DOHH2 (cell line): ENCODE data around the gene CDH6.

ENCODE experiments used
- EZH2phosphoT487 ChIP-seq: fragments of 200-600 bp; sonication (generic); IDR thresholded peaks from 2 replicates; pipeline ENCODE4 v1.6.1; 2017; ENCODE audit warnings: borderline replicate concordance, mild to moderate bottlenecking, antibody characterized with exemption, low read length, moderate library complexity, mixed read lengths
- TF ChIP-seq, protein P1 (sequence below): fragments of 200-600 bp; sonication (generic); IDR thresholded peaks from one replicate; pipeline ENCODE4 v1.5.1; 2014; ENCODE audit warnings: antibody characterized with exemption, mild to moderate bottlenecking, low read depth, low read length; ENCODE audit not compliant: poor library complexity, severe bottlenecking

DNA sequence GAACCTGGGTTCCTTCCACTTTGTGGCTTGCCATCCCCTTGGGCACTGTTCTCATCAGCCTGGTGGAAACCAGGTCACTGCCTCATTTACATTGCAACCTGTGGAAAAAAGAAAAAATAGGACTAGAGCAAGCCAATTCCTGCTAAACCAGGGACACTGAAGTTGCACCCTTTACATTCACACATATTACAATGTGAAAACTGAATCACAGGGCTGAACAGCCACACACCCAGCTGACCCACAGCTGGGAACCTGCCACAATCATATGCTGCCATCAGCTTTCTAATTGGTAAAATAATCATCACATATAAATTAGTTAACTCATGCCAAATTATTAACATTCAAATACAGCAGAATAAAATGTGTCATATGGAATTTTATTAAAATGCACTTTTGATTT is 94.5 kb downstream of the CDH6 start:
- TF ChIP-seq, protein P1, sequence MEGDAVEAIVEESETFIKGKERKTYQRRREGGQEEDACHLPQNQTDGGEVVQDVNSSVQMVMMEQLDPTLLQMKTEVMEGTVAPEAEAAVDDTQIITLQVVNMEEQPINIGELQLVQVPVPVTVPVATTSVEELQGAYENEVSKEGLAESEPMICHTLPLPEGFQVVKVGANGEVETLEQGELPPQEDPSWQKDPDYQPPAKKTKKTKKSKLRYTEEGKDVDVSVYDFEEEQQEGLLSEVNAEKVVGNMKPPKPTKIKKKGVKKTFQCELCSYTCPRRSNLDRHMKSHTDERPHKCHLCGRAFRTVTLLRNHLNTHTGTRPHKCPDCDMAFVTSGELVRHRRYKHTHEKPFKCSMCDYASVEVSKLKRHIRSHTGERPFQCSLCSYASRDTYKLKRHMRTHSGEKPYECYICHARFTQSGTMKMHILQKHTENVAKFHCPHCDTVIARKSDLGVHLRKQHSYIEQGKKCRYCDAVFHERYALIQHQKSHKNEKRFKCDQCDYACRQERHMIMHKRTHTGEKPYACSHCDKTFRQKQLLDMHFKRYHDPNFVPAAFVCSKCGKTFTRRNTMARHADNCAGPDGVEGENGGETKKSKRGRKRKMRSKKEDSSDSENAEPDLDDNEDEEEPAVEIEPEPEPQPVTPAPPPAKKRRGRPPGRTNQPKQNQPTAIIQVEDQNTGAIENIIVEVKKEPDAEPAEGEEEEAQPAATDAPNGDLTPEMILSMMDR: no peak
- TF ChIP-seq EZH2phosphoT487: no peak
